Right lobe of liver (tissue), 6 donors: ENCODE results near the gene METTL8. TPM values are rescaled to one million over a fixed set of nuclear protein-coding genes. Genes with fewer than 3 reads are reported as not detected.

Source experiments
- ATAC-seq, 4 donors: fragments of 200-7000 bp; cut with Tn5 transposase; one replicate each; pipeline ENCODE4 v1.9.1; 2020; ENCODE audit warnings: mild to moderate bottlenecking in 4 of 4, moderate library complexity in 4 of 4
- DNase-seq, 3 donors: peaks; one replicate each; pipeline ENCODE4 v3.0.0-alpha.2; 2020
- H3K27ac ChIP-seq, 3 donors: fragments of 200-600 bp; one replicate each; pipeline ENCODE4 v1.8.0; 2022
- H3K27me3 ChIP-seq, 2 donors: fragments of 200-600 bp; one replicate each; pipeline ENCODE4 v1.8.0; 2022
- H3K36me3 ChIP-seq, 4 donors: fragments of 200-600 bp; sonication (generic) in 1 of 4; one replicate each; pipeline versions ENCODE4 v1.5.1 to v1.8.0; 2017 to 2022; ENCODE audit warnings: control low read depth in 1 of 4
- H3K4me1 ChIP-seq, 4 donors: fragments of 200-600 bp; sonication (generic) in 1 of 4; one replicate each; pipeline versions ENCODE4 v1.5.1 to v1.8.0; 2017 to 2022; ENCODE audit warnings: control low read depth in 1 of 4
- H3K4me3 ChIP-seq, 3 donors: fragments of 200-600 bp; one replicate each; pipeline ENCODE4 v1.8.0; 2022
- H3K9me3 ChIP-seq, 4 donors: fragments of 200-600 bp; sonication (generic) in 1 of 4; one replicate each; pipeline versions ENCODE4 v1.5.1 to v1.8.0; 2017 to 2022; ENCODE audit warnings: control low read depth in 1 of 4
- CTCF ChIP-seq, 4 donors: fragments of 200-600 bp in 3 of 4; fragments of 450-650 bp in 1 of 4; IDR thresholded peaks; one replicate each; pipeline versions ENCODE4 v1.5.1 to v1.8.0; 2016 to 2022; ENCODE audit warnings: antibody characterized with exemption in 4 of 4, mild to moderate bottlenecking in 2 of 4
- POLR2A ChIP-seq: fragments of 450-650 bp; IDR thresholded peaks from one replicate; pipeline ENCODE4 v1.6.1; 2017; ENCODE audit warnings: antibody characterized with exemption, mild to moderate bottlenecking
- WGBS: methylation state at CpG from one replicate; pipeline ENCODE4 v1.1.6; 2018; ENCODE audit warnings: low coverage, low lambda C conversion rate; ENCODE audit not compliant: insufficient coverage; ENCODE audit errors: missing lambda C conversion rate; 5-methylcytosine and 5-hydroxymethylcytosine counted together
- intact Hi-C, 2 donors: fragments of 100-400 bp; cut with DNase I; formaldehyde crosslinking; loops; one replicate each; pipeline versions ENCODE4 v1.11.2 to v1.14.1; 2022
- total RNA-seq, 6 experiments: library from RNA; depleted of rRNA in 2 of 6; stranded (reverse); fragments of >200 nt in 2 of 6; fragmentation: NEBNext Ultra II Directional in 3 of 6; extraction: Animal tissue kit (Norgen Biotek cat#: 25700) in 3 of 6; gene quantifications; one replicate each; pipeline versions ENCODE4 v1.1.0 to v1.2.4, GENCODE V29; 2016 to 2023
- donor health status: DM: no; HTN: yes; CAD: no.
- donor health status: DM: no; HTN: no; CAD: no.
- donor health status: DM: no; HTN: no; CAD: no.
- donor health status: DM: no; HTN: yes; CAD: no.
- donor health status: DM: no; HTN: yes; CAD: no.

The METTL8 gene
- total RNA-seq, 6 experiments from 2014 or later, result 6.5 to 13.8 (median 9.5) TPM

GRCh38 chr2:171406044-171406443 is 27.7 kb downstream of the METTL8 start:
- Histone ChIP-seq H3K4me3 (no peak overlapping the region), H3K9me3 (peaks cover 0 to 4% (median 1%) of the 10 kb centered on the region in 4 donors), H3K4me1 (no peaks in the 10 kb centered on the region), H3K27me3 (no peaks in the 10 kb centered on the region), H3K36me3 (no peaks in the 10 kb centered on the region), H3K27ac (no peak overlapping the region)
- ATAC-seq (no peak), DNase-seq (no peak)
- WGBS, result 86% methylated on average over 1 of the region's 1 CpG
- intact Hi-C loops, result no loop called here
- TF ChIP-seq CTCF (IDR thresholded peaks at IDR 0.05) (no peak), POLR2A (no peak)

GRCh38 chr2:171405546-171405945 is 28.2 kb downstream of the METTL8 start:
- Histone ChIP-seq H3K36me3 (no peaks in the 10 kb centered on the region), H3K4me1 (no peaks in the 10 kb centered on the region), H3K4me3 (no peak overlapping the region), H3K27ac (no peak overlapping the region), H3K27me3 (no peaks in the 10 kb centered on the region), H3K9me3 (peaks cover 0 to 4% (median 1%) of the 10 kb centered on the region in 4 donors)
- intact Hi-C loops, result no loop called here
- no CpG with 5 or more reads among the region's 1 CpG for WGBS
- no peak for TF ChIP-seq CTCF (IDR thresholded peaks at IDR 0.05)
- TF ChIP-seq POLR2A, result no peak
- no peak for DNase-seq
- ATAC-seq, result no peak

- WGBS, result 90% methylated on average over 2 of the region's 2 CpGs
- no peaks in the 10 kb centered on the region for H3K36me3 ChIP-seq
- H3K9me3 ChIP-seq, result peaks cover 0 to 4% (median 1%) of the 10 kb centered on the region in 4 donors
- intact Hi-C loops, result no loop called here
- no peak for ATAC-seq
- no peak overlapping the region for H3K27ac ChIP-seq
- no peak for TF ChIP-seq CTCF (IDR thresholded peaks at IDR 0.05)
- TF ChIP-seq POLR2A, result no peak
- H3K4me3 ChIP-seq, result no peak overlapping the region
- H3K4me1 ChIP-seq, result no peaks in the 10 kb centered on the region
- H3K27me3 ChIP-seq, result no peaks in the 10 kb centered on the region
- no peak for DNase-seq
These were observed 29.1 kb downstream of the METTL8 start for GRCh38 chr2:171404719-171405118.

GRCh38 chr2:171404261-171404660 is 29.5 kb downstream of the METTL8 start:
- WGBS, result 98% methylated on average over 5 of the region's 5 CpGs
- ATAC-seq, result no peak

GRCh38 chr2:171402906-171403580 is 30.7 kb downstream of the METTL8 start:
- intact Hi-C loops, result no loop called here
- Histone ChIP-seq H3K36me3 (no peaks in the 10 kb centered on the region), H3K4me1 (no peaks in the 10 kb centered on the region), H3K4me3 (no peak overlapping the region), H3K27me3 (no peaks in the 10 kb centered on the region), H3K9me3 (peaks cover 0 to 4% (median 1%) of the 10 kb centered on the region in 4 donors), H3K27ac (no peak overlapping the region)
- DNase-seq, result no peak
- TF ChIP-seq POLR2A (no peak), CTCF (IDR thresholded peaks at IDR 0.05) (no peak)
- ATAC-seq, result no peak
- 92% methylated on average over 4 of the region's 4 CpGs for WGBS

More at GRCh38 chr2:171404261-171404660, 29.5 kb downstream of the METTL8 start:
- no peaks in the 10 kb centered on the region for H3K36me3 ChIP-seq
- H3K9me3 ChIP-seq, result peaks cover 0 to 4% (median 1%) of the 10 kb centered on the region in 4 donors
- no peaks in the 10 kb centered on the region for H3K4me1 ChIP-seq
- no peak for DNase-seq
- no peak overlapping the region for H3K4me3 ChIP-seq
- H3K27ac ChIP-seq, result no peak overlapping the region
- intact Hi-C loops, result no loop called here
- no peak for TF ChIP-seq POLR2A
- H3K27me3 ChIP-seq, result no peaks in the 10 kb centered on the region
